ENCODE measurements around the gene ADGRG2. TPM values are rescaled to one million over a fixed set of nuclear protein-coding genes. Genes with fewer than 3 reads are reported as not detected.

The ADGRG2 gene
- total and polyA plus RNA-seq, 2 of the 13 experiments (the other 11 are each of a cell fraction or from before 2014, with no cell fraction given), result not detected

DNA sequence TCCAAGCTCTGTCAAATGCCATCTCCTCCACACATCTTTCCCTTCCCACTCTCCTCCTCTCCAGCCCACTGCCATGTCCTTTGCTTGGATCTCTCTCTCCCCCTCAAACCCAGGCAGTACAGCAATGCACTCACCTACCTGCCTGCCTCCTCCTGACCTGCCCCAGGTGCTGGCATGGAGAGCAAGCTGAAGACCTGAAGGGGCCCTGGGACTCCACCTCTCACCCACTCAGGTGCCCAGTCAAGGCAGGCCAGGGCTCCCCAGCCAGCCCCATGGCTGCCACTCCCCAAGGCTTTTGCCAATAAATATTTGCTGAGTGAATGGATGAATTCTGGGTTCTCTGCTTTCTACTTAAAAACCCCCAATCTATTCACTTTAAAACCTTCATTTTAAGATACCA, 125.7 kb downstream of the ADGRG2 start:
- in situ Hi-C loops (cut with HindIII; ENCODE audit: extremely low pct_ligation_motif_present, low pct_unique_long_range_greater_than_20kb) (no loop called here), intact Hi-C loops (cut with micrococcal nuclease; ENCODE audit: unreplicated experiment) (no loop called here)
- Histone ChIP-seq H3K36me3 (replicated peaks in 1 of 2; ENCODE audit: control insufficient read depth in 1 of 2, insufficient read depth in 2 of 2, low read length in 2 of 2) (no peaks in the 10 kb centered on the region), H3K4me1 (ENCODE audit: insufficient read depth, low read length) (peaks cover 7% of the 10 kb centered on the region), H3K4me3 (replicated peaks in 1 of 3; ENCODE audit: insufficient read depth in 1 of 3, low read depth in 2 of 3, low read length in 3 of 3) (no peak overlapping the region), H4K20me1 (ENCODE audit: insufficient read depth, low read length) (no peaks in the 10 kb centered on the region), H3K27ac (ENCODE audit: extremely low read length, insufficient read depth, low read length) (no peak overlapping the region), H3K4me2 (ENCODE audit: low read depth, low read length) (no peak overlapping the region), H2AFZ (ENCODE audit: low read length) (no peak overlapping the region), H3K9ac (ENCODE audit: insufficient read depth, low read depth, low read length) (no peak overlapping the region), H3K9me3 (ENCODE audit: low read length) (no peaks in the 10 kb centered on the region), H3K27me3 (ENCODE audit: control insufficient read depth in 1 of 2, insufficient read depth in 2 of 2, low read length in 2 of 2) (no peaks in the 10 kb centered on the region), H3K79me2 (ENCODE audit: insufficient read depth, low read length) (no peaks in the 10 kb centered on the region)
- DNase-seq (ENCODE audit: low spot score) (no peak), ATAC-seq (no peak), FAIRE-seq (no peak)
- BruUV-seq (replicated peaks), result no TSS peak
- POLR2A ChIA-PET, result no interaction called here
- CTCF ChIA-PET (ENCODE audit: low intra/inter-chr PET ratio, low total read pairs), result no interaction called here
- TF ChIP-seq CBX5 (CRISPR knock-in tag; IDR thresholded peaks at IDR 0.05; ENCODE audit: borderline replicate concordance) (no peak), TCF7L2 (IDR thresholded peaks at IDR 0.05; ENCODE audit: low read depth, low read length) (no peak), ZNF569 (CRISPR knock-in tag; IDR thresholded peaks at IDR 0.05; ENCODE audit: borderline replicate concordance) (no peak), ZFP36L1 (CRISPR knock-in tag; IDR thresholded peaks at IDR 0.05) (no peak), ZMYM2 (CRISPR knock-in tag; IDR thresholded peaks at IDR 0.05) (no peak), PLRG1 (conservative IDR thresholded peaks at IDR 0.05) (no peak), ISL2 (CRISPR knock-in tag; IDR thresholded peaks at IDR 0.05) (no peak), TOPORS (CRISPR knock-in tag; IDR thresholded peaks at IDR 0.05) (no peak), SOX5 (CRISPR knock-in tag; IDR thresholded peaks at IDR 0.05; ENCODE audit: borderline replicate concordance) (no peak)
- TF ChIP-seq, protein P1, sequence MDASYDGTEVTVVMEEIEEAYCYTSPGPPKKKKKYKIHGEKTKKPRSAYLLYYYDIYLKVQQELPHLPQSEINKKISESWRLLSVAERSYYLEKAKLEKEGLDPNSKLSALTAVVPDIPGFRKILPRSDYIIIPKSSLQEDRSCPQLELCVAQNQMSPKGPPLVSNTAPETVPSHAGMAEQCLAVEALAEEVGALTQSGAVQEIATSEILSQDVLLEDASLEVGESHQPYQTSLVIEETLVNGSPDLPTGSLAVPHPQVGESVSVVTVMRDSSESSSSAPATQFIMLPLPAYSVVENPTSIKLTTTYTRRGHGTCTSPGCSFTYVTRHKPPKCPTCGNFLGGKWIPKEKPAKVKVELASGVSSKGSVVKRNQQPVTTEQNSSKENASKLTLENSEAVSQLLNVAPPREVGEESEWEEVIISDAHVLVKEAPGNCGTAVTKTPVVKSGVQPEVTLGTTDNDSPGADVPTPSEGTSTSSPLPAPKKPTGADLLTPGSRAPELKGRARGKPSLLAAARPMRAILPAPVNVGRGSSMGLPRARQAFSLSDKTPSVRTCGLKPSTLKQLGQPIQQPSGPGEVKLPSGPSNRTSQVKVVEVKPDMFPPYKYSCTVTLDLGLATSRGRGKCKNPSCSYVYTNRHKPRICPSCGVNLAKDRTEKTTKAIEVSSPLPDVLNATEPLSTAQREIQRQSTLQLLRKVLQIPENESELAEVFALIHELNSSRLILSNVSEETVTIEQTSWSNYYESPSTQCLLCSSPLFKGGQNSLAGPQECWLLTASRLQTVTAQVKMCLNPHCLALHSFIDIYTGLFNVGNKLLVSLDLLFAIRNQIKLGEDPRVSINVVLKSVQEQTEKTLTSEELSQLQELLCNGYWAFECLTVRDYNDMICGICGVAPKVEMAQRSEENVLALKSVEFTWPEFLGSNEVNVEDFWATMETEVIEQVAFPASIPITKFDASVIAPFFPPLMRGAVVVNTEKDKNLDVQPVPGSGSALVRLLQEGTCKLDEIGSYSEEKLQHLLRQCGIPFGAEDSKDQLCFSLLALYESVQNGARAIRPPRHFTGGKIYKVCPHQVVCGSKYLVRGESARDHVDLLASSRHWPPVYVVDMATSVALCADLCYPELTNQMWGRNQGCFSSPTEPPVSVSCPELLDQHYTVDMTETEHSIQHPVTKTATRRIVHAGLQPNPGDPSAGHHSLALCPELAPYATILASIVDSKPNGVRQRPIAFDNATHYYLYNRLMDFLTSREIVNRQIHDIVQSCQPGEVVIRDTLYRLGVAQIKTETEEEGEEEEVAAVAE (CRISPR knock-in tag; IDR thresholded peaks at IDR 0.05; ENCODE audit: borderline replicate concordance), result no peak
- TF ChIP-seq, protein P2, sequence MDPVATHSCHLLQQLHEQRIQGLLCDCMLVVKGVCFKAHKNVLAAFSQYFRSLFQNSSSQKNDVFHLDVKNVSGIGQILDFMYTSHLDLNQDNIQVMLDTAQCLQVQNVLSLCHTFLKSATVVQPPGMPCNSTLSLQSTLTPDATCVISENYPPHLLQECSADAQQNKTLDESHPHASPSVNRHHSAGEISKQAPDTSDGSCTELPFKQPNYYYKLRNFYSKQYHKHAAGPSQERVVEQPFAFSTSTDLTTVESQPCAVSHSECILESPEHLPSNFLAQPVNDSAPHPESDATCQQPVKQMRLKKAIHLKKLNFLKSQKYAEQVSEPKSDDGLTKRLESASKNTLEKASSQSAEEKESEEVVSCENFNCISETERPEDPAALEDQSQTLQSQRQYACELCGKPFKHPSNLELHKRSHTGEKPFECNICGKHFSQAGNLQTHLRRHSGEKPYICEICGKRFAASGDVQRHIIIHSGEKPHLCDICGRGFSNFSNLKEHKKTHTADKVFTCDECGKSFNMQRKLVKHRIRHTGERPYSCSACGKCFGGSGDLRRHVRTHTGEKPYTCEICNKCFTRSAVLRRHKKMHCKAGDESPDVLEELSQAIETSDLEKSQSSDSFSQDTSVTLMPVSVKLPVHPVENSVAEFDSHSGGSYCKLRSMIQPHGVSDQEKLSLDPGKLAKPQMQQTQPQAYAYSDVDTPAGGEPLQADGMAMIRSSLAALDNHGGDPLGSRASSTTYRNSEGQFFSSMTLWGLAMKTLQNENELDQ (CRISPR knock-in tag; IDR thresholded peaks at IDR 0.05; ENCODE audit: borderline replicate concordance), result no peak
- TF ChIP-seq, protein P3, sequence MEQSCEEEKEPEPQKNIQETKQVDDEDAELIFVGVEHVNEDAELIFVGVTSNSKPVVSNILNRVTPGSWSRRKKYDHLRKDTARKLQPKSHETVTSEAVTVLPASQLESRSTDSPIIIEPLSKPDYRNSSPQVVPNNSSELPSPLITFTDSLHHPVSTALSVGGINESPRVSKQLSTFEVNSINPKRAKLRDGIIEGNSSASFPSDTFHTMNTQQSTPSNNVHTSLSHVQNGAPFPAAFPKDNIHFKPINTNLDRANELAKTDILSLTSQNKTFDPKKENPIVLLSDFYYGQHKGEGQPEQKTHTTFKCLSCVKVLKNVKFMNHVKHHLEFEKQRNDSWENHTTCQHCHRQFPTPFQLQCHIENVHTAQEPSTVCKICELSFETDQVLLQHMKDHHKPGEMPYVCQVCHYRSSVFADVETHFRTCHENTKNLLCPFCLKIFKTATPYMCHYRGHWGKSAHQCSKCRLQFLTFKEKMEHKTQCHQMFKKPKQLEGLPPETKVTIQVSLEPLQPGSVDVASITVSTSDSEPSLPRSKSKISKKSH (CRISPR knock-in tag; IDR thresholded peaks at IDR 0.05; ENCODE audit: borderline replicate concordance), result no peak
- TF ChIP-seq, protein P4, sequence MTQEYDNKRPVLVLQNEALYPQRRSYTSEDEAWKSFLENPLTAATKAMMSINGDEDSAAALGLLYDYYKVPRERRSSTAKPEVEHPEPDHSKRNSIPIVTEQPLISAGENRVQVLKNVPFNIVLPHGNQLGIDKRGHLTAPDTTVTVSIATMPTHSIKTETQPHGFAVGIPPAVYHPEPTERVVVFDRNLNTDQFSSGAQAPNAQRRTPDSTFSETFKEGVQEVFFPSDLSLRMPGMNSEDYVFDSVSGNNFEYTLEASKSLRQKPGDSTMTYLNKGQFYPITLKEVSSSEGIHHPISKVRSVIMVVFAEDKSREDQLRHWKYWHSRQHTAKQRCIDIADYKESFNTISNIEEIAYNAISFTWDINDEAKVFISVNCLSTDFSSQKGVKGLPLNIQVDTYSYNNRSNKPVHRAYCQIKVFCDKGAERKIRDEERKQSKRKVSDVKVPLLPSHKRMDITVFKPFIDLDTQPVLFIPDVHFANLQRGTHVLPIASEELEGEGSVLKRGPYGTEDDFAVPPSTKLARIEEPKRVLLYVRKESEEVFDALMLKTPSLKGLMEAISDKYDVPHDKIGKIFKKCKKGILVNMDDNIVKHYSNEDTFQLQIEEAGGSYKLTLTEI (CRISPR knock-in tag; conservative IDR thresholded peaks at IDR 0.05), result no peak
- TF ChIP-seq, protein P5, sequence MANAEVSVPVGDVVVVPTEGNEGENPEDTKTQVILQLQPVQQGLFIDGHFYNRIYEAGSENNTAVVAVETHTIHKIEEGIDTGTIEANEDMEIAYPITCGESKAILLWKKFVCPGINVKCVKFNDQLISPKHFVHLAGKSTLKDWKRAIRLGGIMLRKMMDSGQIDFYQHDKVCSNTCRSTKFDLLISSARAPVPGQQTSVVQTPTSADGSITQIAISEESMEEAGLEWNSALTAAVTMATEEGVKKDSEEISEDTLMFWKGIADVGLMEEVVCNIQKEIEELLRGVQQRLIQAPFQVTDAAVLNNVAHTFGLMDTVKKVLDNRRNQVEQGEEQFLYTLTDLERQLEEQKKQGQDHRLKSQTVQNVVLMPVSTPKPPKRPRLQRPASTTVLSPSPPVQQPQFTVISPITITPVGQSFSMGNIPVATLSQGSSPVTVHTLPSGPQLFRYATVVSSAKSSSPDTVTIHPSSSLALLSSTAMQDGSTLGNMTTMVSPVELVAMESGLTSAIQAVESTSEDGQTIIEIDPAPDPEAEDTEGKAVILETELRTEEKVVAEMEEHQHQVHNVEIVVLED (CRISPR knock-in tag; IDR thresholded peaks at IDR 0.05; ENCODE audit: borderline replicate concordance), result no peak

All from HepG2 (cell line).